Fibroblast of lung (primary cell): ENCODE measurements around the gene UBE2K. TPM values are rescaled to one million over a fixed set of nuclear protein-coding genes. Genes with fewer than 3 reads are reported as not detected.
A peak's percentile ranks its signal among the peaks of the same experiment; 100 is the strongest.

Experiments used
- DNase-seq, 2 donors: peaks; one replicate each; pipeline versions ENCODE4 v3.0.0 to v3.0.0-alpha.2; 2010; ENCODE audit warnings: low read depth in 2 of 2
- H2AFZ ChIP-seq: 2 replicates; pipeline ENCODE4 v1.5.1; 2012; ENCODE audit warnings: low read length, control low read depth, inconsistent platforms
- H3K27ac ChIP-seq: 2 replicates; pipeline ENCODE4 v1.5.1; 2011; ENCODE audit warnings: low read length, control low read depth; ENCODE audit not compliant: insufficient read depth
- H3K27me3 ChIP-seq: 2 replicates; pipeline ENCODE4 v1.5.1; 2011; ENCODE audit warnings: mild to moderate bottlenecking, low read length; ENCODE audit not compliant: control insufficient read depth, insufficient read depth
- H3K36me3 ChIP-seq: 2 replicates; pipeline ENCODE4 v1.5.1; 2011; ENCODE audit warnings: low read length; ENCODE audit not compliant: control insufficient read depth, insufficient read depth
- H3K4me1 ChIP-seq: 2 replicates; pipeline ENCODE4 v1.5.1; 2011; ENCODE audit warnings: low read length; ENCODE audit not compliant: control insufficient read depth, insufficient read depth; ENCODE audit errors: extremely low read depth
- H3K4me2 ChIP-seq: 2 replicates; pipeline ENCODE4 v1.5.1; 2011; ENCODE audit warnings: low read length, control low read depth; ENCODE audit not compliant: insufficient read depth; ENCODE audit errors: extremely low read depth
- H3K4me3 ChIP-seq, 4 experiments: fragments of 200-600 bp in 1 of 4; sonication (generic) in 1 of 4; replicated peaks in 1 of 4; 2 replicates each; pipeline ENCODE4 v1.5.1; 2011 to 2016; ENCODE audit warnings: low read length in 4 of 4, low read depth in 3 of 4, mild to moderate bottlenecking in 3 of 4, control low read depth in 2 of 4, inconsistent platforms in 1 of 4, mixed read lengths in 1 of 4; ENCODE audit not compliant: insufficient read depth in 1 of 4; ENCODE audit errors: control extremely low read depth in 1 of 4
- H3K79me2 ChIP-seq: 2 replicates; pipeline ENCODE4 v1.5.1; 2012; ENCODE audit warnings: mild to moderate bottlenecking, low read length, inconsistent platforms; ENCODE audit not compliant: control insufficient read depth, insufficient read depth
- H3K9ac ChIP-seq: 2 replicates; pipeline ENCODE4 v1.5.1; 2011; ENCODE audit warnings: mild to moderate bottlenecking, low read length, control low read depth; ENCODE audit not compliant: insufficient read depth
- H3K9me3 ChIP-seq: 2 replicates; pipeline ENCODE4 v1.5.1; 2012; ENCODE audit warnings: low read depth, low read length; ENCODE audit not compliant: control insufficient read depth, insufficient read depth
- H4K20me1 ChIP-seq: 2 replicates; pipeline ENCODE4 v1.5.1; 2011; ENCODE audit warnings: low read length; ENCODE audit not compliant: control insufficient read depth, insufficient read depth; ENCODE audit errors: extremely low read depth
- CTCF ChIP-seq, 2 donors: IDR thresholded peaks in 1 of 2; conservative IDR thresholded peaks in 1 of 2; 1 replicate in 1 of 2; 2 replicates in 1 of 2; pipeline ENCODE4 v1.5.1; 2011 to 2012; ENCODE audit warnings: low read length in 2 of 2, control low read depth in 1 of 2, inconsistent platforms in 1 of 2, low read depth in 1 of 2, mild to moderate bottlenecking in 1 of 2
- EZH2 ChIP-seq: IDR thresholded peaks from 2 replicates; pipeline ENCODE4 v1.5.1; 2012; ENCODE audit warnings: low read length, control low read depth, mild to moderate bottlenecking; ENCODE audit errors: missing control alignments
- polyA plus RNA-seq, 2 donors: library from polyadenylated mRNA; depleted of rRNA in 1 of 2; stranded (reverse) in 1 of 2; unstranded in 1 of 2; fragments of >200 nt; gene quantifications; 2 replicates each; pipeline ENCODE4 v1.2.1, GENCODE V29; 2011 to 2012; ENCODE audit warnings: missing spikeins in 1 of 2
- total RNA-seq: library from RNA; depleted of rRNA; stranded (reverse); fragments of >200 nt; gene quantifications from 2 replicates; pipeline ENCODE4 v1.2.1, GENCODE V29; 2014

The UBE2K gene
- total and polyA plus RNA-seq, 2 donors (not counting 1 experiment from before 2014, with no cell fraction given) = 15.0 to 122 TPM

- Histone ChIP-seq H3K27ac (no peak overlapping the region), H3K36me3 (no peaks in the 10 kb centered on the region), H3K4me3 (no peak overlapping the region), H3K79me2 (peaks cover 87% of the 10 kb centered on the region), H4K20me1 (peaks cover 1% of the 10 kb centered on the region), H3K9me3 (no peaks in the 10 kb centered on the region), H3K4me1 (peaks cover 3% of the 10 kb centered on the region), H2AFZ (no peak overlapping the region), H3K27me3 (no peaks in the 10 kb centered on the region), H3K4me2 (no peak overlapping the region), H3K9ac (no peak overlapping the region)
- DNase-seq = no peak
- TF ChIP-seq EZH2 = no peak
- no peak for TF ChIP-seq CTCF (conservative IDR thresholded peaks at IDR 0.05 in 1 of 2, IDR thresholded peaks at IDR 0.05 in 1 of 2; ENCODE audit: low read depth in 1 of 2, low read length in 2 of 2)
Measured at GRCh38 chr4:39721788-39722187, 23.9 kb downstream of the UBE2K start.

DNA sequence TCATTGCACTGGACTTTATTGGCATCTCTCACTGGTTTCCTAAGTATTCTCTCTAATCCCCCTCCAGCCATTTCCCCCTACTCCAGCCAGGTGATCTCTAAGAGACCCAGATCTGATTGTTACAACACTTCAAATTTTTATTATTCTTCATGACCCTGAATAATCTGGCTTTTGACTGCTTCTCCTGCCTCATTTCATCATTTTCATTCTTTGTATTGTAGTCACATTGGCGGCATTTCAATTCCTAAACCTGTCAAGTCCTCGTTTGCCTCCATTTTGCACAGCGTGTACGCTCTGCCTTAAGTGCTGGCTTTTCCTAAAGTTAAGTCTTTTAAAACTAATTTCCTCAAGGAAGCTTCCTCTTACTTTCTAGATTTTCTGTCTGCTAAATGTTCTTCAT, 31.6 kb downstream of the UBE2K start:
- DNase-seq = peak; percentile 52 to 81
- Histone ChIP-seq H3K4me1 (peaks cover 2% of the 10 kb centered on the region), H3K9me3 (no peaks in the 10 kb centered on the region), H3K4me3 (no peak overlapping the region), H2AFZ (no peak overlapping the region), H3K9ac (no peak overlapping the region), H4K20me1 (peaks cover 2% of the 10 kb centered on the region), H3K79me2 (peaks cover 78% of the 10 kb centered on the region), H3K27ac (no peak overlapping the region), H3K4me2 (no peak overlapping the region), H3K36me3 (no peaks in the 10 kb centered on the region), H3K27me3 (no peaks in the 10 kb centered on the region)
- no peak for TF ChIP-seq EZH2
- no peak for TF ChIP-seq CTCF (conservative IDR thresholded peaks at IDR 0.05 in 1 of 2, IDR thresholded peaks at IDR 0.05 in 1 of 2; ENCODE audit: low read depth in 1 of 2, low read length in 2 of 2)

DNA sequence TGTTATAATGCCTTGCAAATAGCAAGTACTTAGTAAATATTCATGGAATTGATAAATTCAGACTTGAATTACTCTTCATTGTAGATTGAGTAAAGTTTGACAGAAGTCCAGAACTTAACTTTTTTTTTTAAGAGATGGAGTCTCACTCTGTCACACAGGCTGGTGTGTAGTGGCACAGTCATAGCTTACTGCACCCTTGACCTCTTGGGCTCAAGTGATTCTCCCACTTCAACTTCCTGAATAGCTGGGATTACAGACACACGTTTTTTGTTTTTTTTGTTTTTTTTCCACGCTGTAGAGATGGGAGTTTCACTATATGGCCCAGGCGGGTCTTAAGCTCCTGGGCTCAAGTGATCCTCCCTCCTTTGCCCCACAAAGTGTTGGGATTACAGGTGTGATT, 32.1 kb downstream of the UBE2K start:
- no peaks in the 10 kb centered on the region for H3K36me3 ChIP-seq
- no peak for TF ChIP-seq EZH2
- TF ChIP-seq CTCF (conservative IDR thresholded peaks at IDR 0.05 in 1 of 2, IDR thresholded peaks at IDR 0.05 in 1 of 2; ENCODE audit: low read depth in 1 of 2, low read length in 2 of 2) = no peak
- peaks cover 2% of the 10 kb centered on the region for H4K20me1 ChIP-seq

More for the DNA sequence above, 32.1 kb downstream of the UBE2K start:
- Histone ChIP-seq H3K9me3 (no peaks in the 10 kb centered on the region), H3K4me2 (no peak overlapping the region), H3K4me1 (peaks cover 2% of the 10 kb centered on the region), H2AFZ (no peak overlapping the region), H3K27me3 (no peaks in the 10 kb centered on the region), H3K4me3 (no peak overlapping the region), H3K27ac (no peak overlapping the region), H3K9ac (no peak overlapping the region), H3K79me2 (peaks cover 78% of the 10 kb centered on the region)
- DNase-seq = peak in 1 of 2 donors; percentile 47
